Measurements from ENCODE around the gene DTX1.
"Not testable (repeated sequence)": the region's sequence is repeated elsewhere in the genome, so short reads cannot be mapped to it uniquely, and the experiment has no call there.

The DTX1 gene

GRCh38 chr12:113114447-113115178 is 58.1 kb downstream of the DTX1 start:
- intact Hi-C loops (cut with micrococcal nuclease): no loop called here
- peaks cover 7% of the 10 kb centered on the region for H3K27me3 Mint-ChIP-seq
- H3K27ac Mint-ChIP-seq: no peak overlapping the region
- peaks cover 78% of the 10 kb centered on the region for H3K36me3 Mint-ChIP-seq (ENCODE audit: low read depth)
- H3K9me3 Mint-ChIP-seq: no peaks in the 10 kb centered on the region
- no peaks in the 10 kb centered on the region for H3K4me1 Mint-ChIP-seq (ENCODE audit: low read depth)
- H3K4me3 Mint-ChIP-seq: no peak overlapping the region

GRCh38 chr12:113115455-113116126 is 59.1 kb downstream of the DTX1 start:
- Mint-ChIP-seq H3K27me3 (peaks cover 8% of the 10 kb centered on the region), H3K36me3 (ENCODE audit: low read depth) (peaks cover 74% of the 10 kb centered on the region), H3K27ac (no peak overlapping the region), H3K4me3 (no peak overlapping the region), H3K4me1 (ENCODE audit: low read depth) (peaks cover 9% of the 10 kb centered on the region), H3K9me3 (no peaks in the 10 kb centered on the region)
- intact Hi-C loops (cut with micrococcal nuclease): no loop called here

GRCh38 chr12:113116875-113117274 is 60.3 kb downstream of the DTX1 start:
- intact Hi-C loops (cut with micrococcal nuclease): no loop called here
- Mint-ChIP-seq H3K4me1 (ENCODE audit: low read depth) (peaks cover 12% of the 10 kb centered on the region), H3K9me3 (no peaks in the 10 kb centered on the region), H3K27ac (no peak overlapping the region), H3K27me3 (peaks cover 9% of the 10 kb centered on the region), H3K36me3 (ENCODE audit: low read depth) (peaks cover 63% of the 10 kb centered on the region), H3K4me3 (no peak overlapping the region)

- not testable (repeated sequence) for H3K9me3 Mint-ChIP-seq, H3K27ac Mint-ChIP-seq
- H3K4me1 Mint-ChIP-seq (ENCODE audit: low read depth): peaks cover 12% of the 10 kb centered on the region
These were observed 61.2 kb downstream of the DTX1 start for GRCh38 chr12:113117684-113118083.

GRCh38 chr12:113118142-113118541 is 61.6 kb downstream of the DTX1 start:
- intact Hi-C loops (cut with micrococcal nuclease): no loop called here

More at GRCh38 chr12:113117684-113118083, 61.2 kb downstream of the DTX1 start:
- H3K36me3 Mint-ChIP-seq (ENCODE audit: low read depth): peaks cover 55% of the 10 kb centered on the region
- peaks cover 12% of the 10 kb centered on the region for H3K27me3 Mint-ChIP-seq
- H3K4me3 Mint-ChIP-seq; intact Hi-C loops (cut with micrococcal nuclease): not testable (repeated sequence)

GRCh38 chr12:113119980-113120669 is 63.6 kb downstream of the DTX1 start:
- H3K27ac Mint-ChIP-seq: no peak overlapping the region
- H3K4me3 Mint-ChIP-seq: no peak overlapping the region
- H3K36me3 Mint-ChIP-seq (ENCODE audit: low read depth): peaks cover 48% of the 10 kb centered on the region
- H3K27me3 Mint-ChIP-seq: peaks cover 14% of the 10 kb centered on the region
- intact Hi-C loops (cut with micrococcal nuclease): no loop called here
- peaks cover 8% of the 10 kb centered on the region for H3K9me3 Mint-ChIP-seq
- peaks cover 12% of the 10 kb centered on the region for H3K4me1 Mint-ChIP-seq (ENCODE audit: low read depth)

More at GRCh38 chr12:113118142-113118541, 61.6 kb downstream of the DTX1 start:
- Mint-ChIP-seq H3K36me3 (ENCODE audit: low read depth) (peaks cover 53% of the 10 kb centered on the region), H3K4me3 (no peak overlapping the region), H3K27ac (no peak overlapping the region), H3K9me3 (peaks cover 3% of the 10 kb centered on the region), H3K4me1 (ENCODE audit: low read depth) (peaks cover 12% of the 10 kb centered on the region), H3K27me3 (peaks cover 11% of the 10 kb centered on the region)

- Mint-ChIP-seq H3K4me1 (ENCODE audit: low read depth) (peaks cover 12% of the 10 kb centered on the region), H3K27ac (no peak overlapping the region)
- intact Hi-C loops (cut with micrococcal nuclease): no loop called here
These were observed 64.3 kb downstream of the DTX1 start for GRCh38 chr12:113120670-113121370.

GRCh38 chr12:113127791-113128199 is 71.3 kb downstream of the DTX1 start:
- Mint-ChIP-seq H3K4me3 (no peak overlapping the region), H3K9me3 (peaks cover 8% of the 10 kb centered on the region), H3K27me3 (peaks cover 31% of the 10 kb centered on the region), H3K27ac (no peak overlapping the region), H3K36me3 (ENCODE audit: low read depth) (peaks cover 54% of the 10 kb centered on the region), H3K4me1 (ENCODE audit: low read depth) (peaks cover 43% of the 10 kb centered on the region)
- intact Hi-C loops (cut with micrococcal nuclease): no loop called here

More at GRCh38 chr12:113120670-113121370, 64.3 kb downstream of the DTX1 start:
- H3K9me3 Mint-ChIP-seq: peaks cover 8% of the 10 kb centered on the region
- H3K4me3 Mint-ChIP-seq: no peak overlapping the region
- peaks cover 41% of the 10 kb centered on the region for H3K36me3 Mint-ChIP-seq (ENCODE audit: low read depth)
- H3K27me3 Mint-ChIP-seq: peaks cover 14% of the 10 kb centered on the region

GRCh38 chr12:113128802-113129663 is 72.5 kb downstream of the DTX1 start:
- peaks cover 29% of the 10 kb centered on the region for H3K27me3 Mint-ChIP-seq
- H3K27ac Mint-ChIP-seq: no peak overlapping the region
- peaks cover 55% of the 10 kb centered on the region for H3K4me1 Mint-ChIP-seq (ENCODE audit: low read depth)
- intact Hi-C loops (cut with micrococcal nuclease): no loop called here
- no peaks in the 10 kb centered on the region for H3K9me3 Mint-ChIP-seq
- H3K36me3 Mint-ChIP-seq (ENCODE audit: low read depth): peaks cover 45% of the 10 kb centered on the region
- H3K4me3 Mint-ChIP-seq: no peak overlapping the region

- Mint-ChIP-seq H3K4me3 (no peak overlapping the region), H3K36me3 (ENCODE audit: low read depth) (peaks cover 39% of the 10 kb centered on the region), H3K9me3 (no peaks in the 10 kb centered on the region), H3K27ac (no peak overlapping the region), H3K27me3 (peaks cover 31% of the 10 kb centered on the region), H3K4me1 (ENCODE audit: low read depth) (peaks cover 60% of the 10 kb centered on the region)
- intact Hi-C loops (cut with micrococcal nuclease): no loop called here
These were observed 73.3 kb downstream of the DTX1 start for GRCh38 chr12:113129664-113130456.

GRCh38 chr12:113130457-113131135 is 74.1 kb downstream of the DTX1 start:
- H3K9me3 Mint-ChIP-seq: no peaks in the 10 kb centered on the region
- intact Hi-C loops (cut with micrococcal nuclease): no loop called here
- H3K27me3 Mint-ChIP-seq: peaks cover 37% of the 10 kb centered on the region
- no peak overlapping the region for H3K4me3 Mint-ChIP-seq
- peaks cover 68% of the 10 kb centered on the region for H3K4me1 Mint-ChIP-seq (ENCODE audit: low read depth)
- peaks cover 39% of the 10 kb centered on the region for H3K36me3 Mint-ChIP-seq (ENCODE audit: low read depth)
- H3K27ac Mint-ChIP-seq: no peak overlapping the region

GRCh38 chr12:113131556-113131955 is 75.0 kb downstream of the DTX1 start:
- Mint-ChIP-seq H3K4me1 (ENCODE audit: low read depth) (peaks cover 77% of the 10 kb centered on the region), H3K4me3 (no peak overlapping the region), H3K27ac (peak overlapping the region; percentile 47), H3K9me3 (no peaks in the 10 kb centered on the region), H3K36me3 (ENCODE audit: low read depth) (peaks cover 34% of the 10 kb centered on the region), H3K27me3 (peaks cover 37% of the 10 kb centered on the region)
- intact Hi-C loops (cut with micrococcal nuclease): no loop called here
